GM18502 (cell line): ENCODE measurements around the gene KLK3.
"Not testable (repeated sequence)": the region's sequence is repeated elsewhere in the genome, so short reads cannot be mapped to it uniquely, and the experiment has no call there.

Experiments
- ATAC-seq: cut with Tn5 transposase; IDR thresholded peaks from one replicate; pipeline ENCODE4 v1.9.1; 2021; ENCODE audit warnings: mild to moderate bottlenecking; ENCODE audit not compliant: unreplicated experiment, poor library complexity

KLK3 gene

DNA sequence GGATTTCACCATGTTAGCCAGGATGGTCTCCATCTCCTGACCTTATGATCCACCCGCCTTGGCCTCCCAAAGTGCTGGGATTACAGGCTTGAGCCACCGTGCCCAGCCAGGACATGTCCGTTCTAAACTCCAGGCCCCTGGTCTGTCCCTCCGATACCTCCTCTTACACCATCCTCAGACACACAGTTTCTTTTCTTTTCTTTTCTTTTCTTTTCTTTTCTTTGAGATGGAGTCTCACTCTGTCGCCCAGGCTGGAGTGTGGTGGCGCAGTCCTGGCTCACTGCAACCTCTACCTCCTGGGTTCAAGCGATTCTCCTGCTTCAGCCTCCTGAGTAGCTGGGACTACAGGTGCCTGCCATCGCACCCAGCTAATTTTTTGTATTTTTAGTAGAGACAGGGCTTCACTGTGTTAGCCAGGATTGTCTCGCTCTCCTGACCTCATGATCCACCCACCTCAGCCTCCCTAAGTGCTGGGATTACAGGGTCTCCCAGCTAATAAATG lies 41.4 kb downstream of the KLK3 start:
- ATAC-seq: not testable (repeated sequence)

DNA sequence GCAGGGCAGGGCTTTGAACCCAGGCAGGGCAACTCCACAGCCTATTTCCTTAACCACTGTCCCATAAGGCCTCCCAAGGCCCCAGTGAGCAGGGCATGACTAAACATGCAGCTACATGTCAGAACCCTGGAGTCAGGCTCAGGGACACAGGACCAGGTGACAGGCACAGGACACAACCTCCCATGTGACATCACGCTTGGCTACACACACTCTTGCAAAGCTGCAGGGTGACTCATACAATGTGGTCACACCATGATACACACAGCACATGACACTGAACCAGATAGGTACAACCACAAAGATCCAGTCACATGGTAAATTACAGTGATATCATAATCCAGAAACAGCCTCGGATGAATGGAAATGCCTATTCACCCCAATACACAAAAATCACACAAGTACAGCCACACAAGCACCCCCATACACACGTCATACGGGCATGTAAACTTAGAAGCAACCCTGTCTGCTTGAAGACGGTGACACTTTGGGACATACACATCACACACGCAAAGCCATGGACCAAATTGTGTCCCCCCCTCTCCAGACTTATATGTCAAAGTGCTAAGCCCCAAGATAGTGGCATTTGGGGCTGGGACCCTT lies 42.0 kb downstream of the KLK3 start:
- ATAC-seq: peak; percentile 84

- peak; percentile 26 for ATAC-seq
Observed at GRCh38 chr19:50897191-50897607, 42.5 kb downstream of the KLK3 start.

- ATAC-seq: no peak
Observed at GRCh38 chr19:50897612-50898011, 42.9 kb downstream of the KLK3 start.

GRCh38 chr19:50898018-50898417 lies 43.3 kb downstream of the KLK3 start:
- ATAC-seq: no peak

DNA sequence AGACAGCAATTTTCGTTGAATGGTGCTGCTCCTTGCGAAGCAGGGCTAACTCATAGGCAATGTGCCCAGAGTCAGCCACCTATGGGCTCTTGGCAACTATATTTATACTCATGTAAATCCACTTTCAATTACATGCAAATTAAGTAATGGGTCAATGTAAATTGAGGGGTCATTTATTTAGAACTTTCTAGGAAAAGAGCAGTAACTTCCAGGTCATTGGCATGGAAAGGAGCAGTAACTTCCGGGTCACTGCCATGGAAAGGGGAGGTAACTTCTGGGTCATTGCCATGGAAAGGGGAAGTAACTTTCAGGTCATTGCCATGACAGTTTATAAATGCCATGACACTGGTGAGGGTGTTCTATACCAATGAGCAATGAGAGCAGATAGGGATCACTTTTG lies 44.9 kb downstream of the KLK3 start:
- ATAC-seq: no peak

GRCh38 chr19:50902640-50903039 lies 47.9 kb downstream of the KLK3 start:
- no peak for ATAC-seq

GRCh38 chr19:50906217-50906616 lies 51.5 kb downstream of the KLK3 start:
- no peak for ATAC-seq

GRCh38 chr19:50908336-50908735 lies 53.6 kb downstream of the KLK3 start:
- no peak for ATAC-seq

DNA sequence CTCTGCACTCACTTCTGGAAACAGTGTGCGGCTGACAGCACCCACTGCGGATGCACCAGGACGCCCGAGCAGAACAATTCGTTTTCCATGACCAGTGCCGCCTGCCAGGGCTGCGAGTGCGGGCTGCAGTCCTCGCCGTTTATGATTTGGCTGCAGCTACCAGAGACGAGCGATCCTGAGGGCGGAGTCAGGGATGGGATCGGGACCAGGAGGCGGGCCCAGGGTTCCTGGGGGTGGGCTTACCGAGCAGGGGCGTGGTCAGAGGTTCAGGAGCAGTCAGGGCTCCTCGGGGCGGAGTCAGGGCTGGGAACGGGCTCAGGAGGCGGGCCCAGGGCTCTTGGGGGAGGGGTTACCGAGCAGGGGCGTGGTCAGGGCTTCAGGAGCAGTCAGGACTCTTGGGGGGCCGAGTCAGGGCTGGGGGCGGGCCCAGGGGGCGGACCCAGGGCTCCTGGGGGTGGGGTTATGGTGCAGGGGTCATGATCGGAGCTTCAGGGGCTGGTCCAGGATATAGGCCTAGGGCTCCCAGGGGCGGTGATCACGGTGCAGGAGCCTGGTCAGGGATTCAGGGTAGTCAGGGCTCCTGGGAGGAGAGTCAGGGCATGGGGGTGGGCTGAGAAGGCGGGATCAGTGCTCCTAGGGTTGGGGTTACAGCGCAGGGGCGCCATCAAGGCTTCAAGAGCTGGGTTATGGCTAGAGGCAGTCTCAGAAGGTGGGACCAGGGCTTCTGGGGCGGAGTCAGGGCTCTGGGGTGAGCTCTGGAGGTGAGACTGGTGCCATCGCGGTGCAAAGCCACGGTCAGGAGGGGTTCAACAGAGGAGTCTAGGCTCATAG lies 54.7 kb downstream of the KLK3 start:
- no peak for ATAC-seq
